Bronchial epithelial cell (primary cell): Measurements from ENCODE around the gene C17orf114.

Experiments
- DNase-seq: peaks from one replicate; pipeline ENCODE4 v3.0.0-alpha.2; 2010; ENCODE audit warnings: low read depth
- FAIRE-seq: peaks from 2 replicates; lab custom pipeline; 2011; peaks lifted over from hg19 to GRCh38; lab: Jason Lieb, UNC
- H3K27me3 ChIP-seq: 2 replicates; pipeline ENCODE4 v1.5.1; 2011; ENCODE audit warnings: low read length; ENCODE audit not compliant: control insufficient read depth, insufficient read depth
- H3K36me3 ChIP-seq: 2 replicates; pipeline ENCODE4 v1.5.1; 2011; ENCODE audit warnings: low read length; ENCODE audit not compliant: control insufficient read depth, insufficient read depth
- H3K4me3 ChIP-seq: 2 replicates; pipeline ENCODE4 v1.5.1; 2011; ENCODE audit warnings: mild to moderate bottlenecking, low read depth, low read length, control low read depth
- TF ChIP-seq, protein P1 (sequence below): IDR thresholded peaks from 2 replicates; pipeline ENCODE4 v1.5.1; 2011; ENCODE audit warnings: mild to moderate bottlenecking, moderate library complexity, low read length, control low read depth, inconsistent platforms; ENCODE audit not compliant: insufficient read depth, severe bottlenecking

The C17orf114 gene

DNA sequence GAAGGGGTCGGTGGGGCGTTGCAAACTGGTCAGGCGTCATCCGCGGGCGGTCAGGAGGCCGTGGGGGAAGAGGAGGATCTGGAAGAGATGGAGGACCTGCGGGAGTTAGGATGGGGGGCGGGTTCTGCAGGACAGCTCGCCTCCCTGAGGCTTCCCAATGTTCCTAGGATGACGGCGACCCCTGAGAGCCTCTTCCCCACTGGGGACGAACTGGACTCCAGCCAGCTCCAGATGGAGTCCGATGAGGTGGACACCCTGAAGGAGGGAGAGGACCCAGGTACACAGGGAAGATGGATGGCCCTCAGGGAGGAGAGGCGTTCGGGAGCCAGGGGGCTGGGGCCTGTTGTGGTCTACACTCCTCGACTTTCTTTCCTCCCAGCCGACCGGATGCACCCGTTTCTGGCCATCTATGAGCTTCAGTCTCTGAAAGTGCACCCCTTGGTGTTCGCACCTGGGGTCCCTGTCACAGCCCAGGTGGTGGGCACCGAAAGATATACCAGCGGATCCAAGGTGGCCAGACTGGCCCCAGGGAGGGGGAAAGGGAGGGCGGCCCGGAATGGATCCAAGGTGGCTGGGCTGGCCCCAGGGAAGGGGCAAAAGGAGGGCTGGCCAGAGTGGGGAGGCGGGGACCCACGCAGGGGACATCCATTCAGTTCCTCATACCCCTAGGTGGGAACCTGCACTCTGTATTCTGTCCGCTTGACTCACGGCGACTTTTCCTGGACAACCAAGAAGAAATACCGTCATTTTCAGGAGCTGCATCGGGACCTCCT is 5.7 kb upstream of the C17orf114 start:
- FAIRE-seq: no peak
- no peak for DNase-seq
- TF ChIP-seq, protein P1, sequence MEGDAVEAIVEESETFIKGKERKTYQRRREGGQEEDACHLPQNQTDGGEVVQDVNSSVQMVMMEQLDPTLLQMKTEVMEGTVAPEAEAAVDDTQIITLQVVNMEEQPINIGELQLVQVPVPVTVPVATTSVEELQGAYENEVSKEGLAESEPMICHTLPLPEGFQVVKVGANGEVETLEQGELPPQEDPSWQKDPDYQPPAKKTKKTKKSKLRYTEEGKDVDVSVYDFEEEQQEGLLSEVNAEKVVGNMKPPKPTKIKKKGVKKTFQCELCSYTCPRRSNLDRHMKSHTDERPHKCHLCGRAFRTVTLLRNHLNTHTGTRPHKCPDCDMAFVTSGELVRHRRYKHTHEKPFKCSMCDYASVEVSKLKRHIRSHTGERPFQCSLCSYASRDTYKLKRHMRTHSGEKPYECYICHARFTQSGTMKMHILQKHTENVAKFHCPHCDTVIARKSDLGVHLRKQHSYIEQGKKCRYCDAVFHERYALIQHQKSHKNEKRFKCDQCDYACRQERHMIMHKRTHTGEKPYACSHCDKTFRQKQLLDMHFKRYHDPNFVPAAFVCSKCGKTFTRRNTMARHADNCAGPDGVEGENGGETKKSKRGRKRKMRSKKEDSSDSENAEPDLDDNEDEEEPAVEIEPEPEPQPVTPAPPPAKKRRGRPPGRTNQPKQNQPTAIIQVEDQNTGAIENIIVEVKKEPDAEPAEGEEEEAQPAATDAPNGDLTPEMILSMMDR: no peak
- Histone ChIP-seq H3K27me3 (no peaks in the 10 kb centered on the region), H3K36me3 (peaks cover 22% of the 10 kb centered on the region), H3K4me3 (peak overlapping the region; percentile 87)

DNA sequence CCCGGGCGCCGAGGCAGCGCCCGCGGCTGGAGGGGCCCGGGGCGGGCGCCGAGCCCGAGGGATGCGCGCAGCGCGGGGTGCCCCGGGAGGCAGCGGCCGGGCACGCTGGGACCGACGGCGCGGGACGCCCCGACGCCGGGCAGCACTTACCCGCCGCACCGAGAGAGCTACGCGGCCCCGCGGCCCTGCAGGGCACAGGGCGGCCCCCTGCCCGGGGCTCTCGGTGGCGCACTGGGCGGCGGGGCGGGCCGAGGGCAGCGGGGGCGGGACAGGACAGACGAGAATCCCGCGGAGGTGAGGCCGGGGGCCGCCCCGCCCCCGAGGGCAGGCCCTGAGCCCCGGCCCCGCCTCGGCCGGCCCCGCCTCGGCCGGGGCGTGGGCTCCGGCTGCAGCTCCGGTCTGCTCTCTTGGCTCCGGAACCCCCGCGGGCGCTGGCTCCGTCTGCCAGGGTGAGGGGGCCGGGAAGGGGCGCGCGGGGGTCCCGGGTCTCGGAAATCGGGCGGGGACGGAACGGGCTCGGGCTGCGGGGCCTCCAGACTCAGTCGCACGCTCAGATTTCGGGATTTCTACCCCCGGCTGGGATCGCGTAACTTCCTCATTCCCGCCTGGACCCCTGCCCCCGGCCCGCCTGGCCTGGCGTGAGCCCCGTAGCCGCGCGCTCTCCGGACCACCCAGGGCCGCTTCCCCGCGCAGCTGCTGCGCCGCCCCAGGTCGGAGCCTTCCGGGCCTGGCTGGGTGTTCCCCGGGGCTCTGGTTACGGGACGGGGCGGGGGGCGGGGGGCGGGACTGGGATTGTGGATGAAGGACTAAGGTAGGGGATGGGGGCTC is 4.9 kb upstream of the C17orf114 start, which contains the start of gene PLD2:
Gene PLD2 (plus strand): TSS at position 376 of the 828 bp plus-strand sequence. CDS start 621 bp downstream, outside the sequence.
- DNase-seq (peak; percentile 69), FAIRE-seq (no peak)
- peaks cover 22% of the 10 kb centered on the region for H3K36me3 ChIP-seq
- TF ChIP-seq, protein P1: no peak
- no peaks in the 10 kb centered on the region for H3K27me3 ChIP-seq
- H3K4me3 ChIP-seq: peak within 1 kb of the TSS; percentile 87

DNA sequence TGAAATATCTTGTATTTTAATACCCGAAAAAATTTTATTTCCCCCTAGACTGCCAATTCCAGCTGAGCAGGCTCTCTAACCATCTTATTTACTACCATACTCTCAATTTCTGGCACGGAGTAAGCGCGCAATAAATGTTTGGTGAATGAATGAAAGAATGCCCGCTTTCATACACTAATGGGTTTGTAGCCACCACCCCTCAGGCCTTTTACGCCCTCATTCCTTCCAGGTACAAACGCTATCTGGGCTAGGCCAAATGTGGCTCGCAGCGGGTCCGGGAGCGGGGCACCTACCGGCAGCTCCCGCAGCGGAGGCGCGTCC is 4.3 kb upstream of the C17orf114 start:
- Histone ChIP-seq H3K36me3 (peaks cover 19% of the 10 kb centered on the region), H3K4me3 (peak overlapping the region; percentile 87), H3K27me3 (no peaks in the 10 kb centered on the region)
- TF ChIP-seq, protein P1: no peak
- no peak for FAIRE-seq
- DNase-seq: no peak

DNA sequence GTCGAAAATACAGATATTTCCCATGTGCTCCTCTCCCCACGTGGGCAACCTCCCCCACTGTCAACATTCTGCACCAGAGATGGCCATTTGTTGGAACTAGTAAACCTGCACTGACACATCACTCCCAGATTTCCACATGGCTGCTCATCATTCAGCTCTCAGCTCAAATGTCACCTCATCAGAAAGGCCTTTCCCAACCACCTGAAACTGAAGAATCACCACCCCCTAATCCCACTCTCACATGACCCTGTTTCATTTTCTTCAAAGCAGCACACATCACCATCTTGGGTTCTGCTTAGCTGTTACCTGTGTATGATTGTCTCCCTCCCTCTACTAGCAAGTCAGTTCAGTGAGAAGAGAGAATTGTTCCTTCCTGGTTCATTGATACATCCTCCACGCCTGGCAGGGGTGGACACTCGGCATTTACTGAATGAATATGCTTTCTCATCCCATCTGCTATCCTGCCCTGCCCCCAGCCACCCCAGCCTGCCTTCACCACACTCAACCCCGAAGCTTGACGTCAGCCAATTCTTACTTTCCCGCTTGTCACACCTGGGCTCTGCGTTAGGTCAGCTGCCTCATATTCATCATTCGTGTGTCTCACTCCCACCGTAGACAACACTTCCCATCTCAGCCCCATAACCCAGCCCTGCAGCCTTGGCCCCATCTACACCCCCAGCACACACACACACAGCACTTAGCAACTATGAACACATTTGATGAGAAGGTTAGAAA is 1.5 kb downstream of the C17orf114 start:
- no peaks in the 10 kb centered on the region for H3K27me3 ChIP-seq
- FAIRE-seq (peak; percentile 83), DNase-seq (no peak)
- peaks cover 11% of the 10 kb centered on the region for H3K36me3 ChIP-seq
- H3K4me3 ChIP-seq: no peak overlapping the region
- TF ChIP-seq, protein P1: no peak

DNA sequence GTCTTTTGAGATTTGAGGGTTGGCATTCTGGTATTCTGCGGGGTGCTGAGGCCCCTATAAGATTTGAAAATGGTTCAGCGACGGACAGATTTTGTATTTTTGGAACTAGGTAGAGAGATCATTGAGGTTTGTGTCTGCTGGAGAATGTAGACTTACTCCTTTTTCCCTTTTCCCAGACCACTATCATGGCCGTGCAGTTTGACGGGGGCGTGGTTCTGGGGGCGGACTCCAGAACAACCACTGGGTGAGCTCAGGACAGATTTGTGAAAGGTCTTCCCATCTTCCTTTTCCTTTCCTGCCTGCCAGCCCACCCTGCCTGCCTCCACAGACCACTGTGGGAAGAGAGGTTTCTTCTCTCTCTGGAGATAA is 5.6 kb downstream of the C17orf114 start:
- DNase-seq (no peak), FAIRE-seq (no peak)
- TF ChIP-seq, protein P1: no peak
- Histone ChIP-seq H3K36me3 (peaks cover 11% of the 10 kb centered on the region), H3K4me3 (peak overlapping the region; percentile 81), H3K27me3 (no peaks in the 10 kb centered on the region)
